ENCODE data around the gene PDE1C. TPM values are rescaled to one million over a fixed set of nuclear protein-coding genes. Genes with fewer than 3 reads are reported as not detected.

Gene PDE1C
- total and polyA plus RNA-seq, 2 donors (not counting 1 experiment from before 2014, with no cell fraction given), result 0.52 TPM; not detected in 1

DNA sequence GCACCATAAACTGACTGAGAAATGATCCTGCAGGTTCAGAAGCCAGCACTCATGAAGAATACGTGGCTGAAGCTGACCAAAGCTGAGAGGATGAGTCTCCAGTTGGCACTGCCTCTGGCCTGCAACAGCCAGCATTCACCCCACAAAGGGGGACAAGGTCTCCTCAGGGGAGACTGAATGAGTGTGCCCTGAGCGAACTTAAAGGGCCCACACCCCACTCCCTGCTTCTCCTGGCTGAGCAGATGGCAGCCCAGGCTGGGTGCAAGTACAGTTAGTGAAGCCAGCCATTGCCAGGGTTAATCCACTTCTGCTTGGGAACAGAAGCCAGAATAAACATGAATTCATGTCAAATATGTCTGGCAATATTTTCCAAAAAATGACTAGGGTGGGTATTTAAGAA is 285.1 kb downstream of the PDE1C start:
- Histone ChIP-seq H3K79me2 (ENCODE audit: control insufficient read depth, insufficient read depth, low read length) (no peaks in the 10 kb centered on the region), H2AFZ (ENCODE audit: insufficient read depth, low read depth, low read length, poor library complexity, severe bottlenecking) (no peak overlapping the region), H3K9ac (ENCODE audit: low read length) (no peak overlapping the region), H3K9me3 (ENCODE audit: control extremely low read depth in 1 of 3, control insufficient read depth in 2 of 3, insufficient read depth in 1 of 3, low read length in 2 of 3) (no peaks in the 10 kb centered on the region), H3K27ac (ENCODE audit: low read length in 2 of 2) (no peak overlapping the region), H4K20me1 (ENCODE audit: control insufficient read depth, insufficient read depth, low read length, poor library complexity, severe bottlenecking) (no peaks in the 10 kb centered on the region), H3K4me3 (ENCODE audit: control extremely low read depth in 1 of 5, extremely low read depth in 1 of 5, insufficient read depth in 1 of 5, low read depth in 2 of 5, low read length in 4 of 5) (no peak overlapping the region), H3K4me1 (ENCODE audit: control insufficient read depth in 2 of 2, insufficient read depth in 2 of 2, low read length in 2 of 2) (no peaks in the 10 kb centered on the region), H3K27me3 (replicated peaks in 1 of 4; ENCODE audit: control extremely low read depth in 1 of 4, control insufficient read depth in 3 of 4, insufficient read depth in 4 of 4, low read length in 3 of 4) (no peaks in the 10 kb centered on the region), H3K4me2 (replicated peaks; ENCODE audit: low read depth, low read length, poor library complexity, severe bottlenecking) (no peak overlapping the region), H3K36me3 (replicated peaks in 1 of 2; ENCODE audit: control extremely low read depth in 1 of 2, control insufficient read depth in 1 of 2, extremely low read depth in 1 of 2, insufficient read depth in 2 of 2, low read length in 1 of 2) (no peaks in the 10 kb centered on the region)
- ATAC-seq (ENCODE audit: low read depth), result no peak
- Mint-ChIP-seq H3K4me1 (no peaks in the 10 kb centered on the region), H3K4me3 (no peak overlapping the region), H3K9me3 (ENCODE audit: insufficient read depth) (no peaks in the 10 kb centered on the region), H3K27me3 (no peaks in the 10 kb centered on the region), H3K27ac (no peak overlapping the region)
- no peak for TF ChIP-seq EZH2 (IDR thresholded peaks at IDR 0.05; ENCODE audit: borderline replicate concordance, insufficient read depth, low read depth, low read length, poor library complexity, severe bottlenecking)
- TF ChIP-seq, protein P1, sequence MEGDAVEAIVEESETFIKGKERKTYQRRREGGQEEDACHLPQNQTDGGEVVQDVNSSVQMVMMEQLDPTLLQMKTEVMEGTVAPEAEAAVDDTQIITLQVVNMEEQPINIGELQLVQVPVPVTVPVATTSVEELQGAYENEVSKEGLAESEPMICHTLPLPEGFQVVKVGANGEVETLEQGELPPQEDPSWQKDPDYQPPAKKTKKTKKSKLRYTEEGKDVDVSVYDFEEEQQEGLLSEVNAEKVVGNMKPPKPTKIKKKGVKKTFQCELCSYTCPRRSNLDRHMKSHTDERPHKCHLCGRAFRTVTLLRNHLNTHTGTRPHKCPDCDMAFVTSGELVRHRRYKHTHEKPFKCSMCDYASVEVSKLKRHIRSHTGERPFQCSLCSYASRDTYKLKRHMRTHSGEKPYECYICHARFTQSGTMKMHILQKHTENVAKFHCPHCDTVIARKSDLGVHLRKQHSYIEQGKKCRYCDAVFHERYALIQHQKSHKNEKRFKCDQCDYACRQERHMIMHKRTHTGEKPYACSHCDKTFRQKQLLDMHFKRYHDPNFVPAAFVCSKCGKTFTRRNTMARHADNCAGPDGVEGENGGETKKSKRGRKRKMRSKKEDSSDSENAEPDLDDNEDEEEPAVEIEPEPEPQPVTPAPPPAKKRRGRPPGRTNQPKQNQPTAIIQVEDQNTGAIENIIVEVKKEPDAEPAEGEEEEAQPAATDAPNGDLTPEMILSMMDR (IDR thresholded peaks at IDR 0.05), result no peak
- ChIA-PET CTCF (no interaction called here), POLR2A (no interaction called here)
- 82% methylated on average over 2 of the region's 2 CpGs for WGBS (ENCODE audit: insufficient coverage)
- DNase-seq, result no peak
- intact Hi-C loops (cut with micrococcal nuclease), result no loop called here

DNA sequence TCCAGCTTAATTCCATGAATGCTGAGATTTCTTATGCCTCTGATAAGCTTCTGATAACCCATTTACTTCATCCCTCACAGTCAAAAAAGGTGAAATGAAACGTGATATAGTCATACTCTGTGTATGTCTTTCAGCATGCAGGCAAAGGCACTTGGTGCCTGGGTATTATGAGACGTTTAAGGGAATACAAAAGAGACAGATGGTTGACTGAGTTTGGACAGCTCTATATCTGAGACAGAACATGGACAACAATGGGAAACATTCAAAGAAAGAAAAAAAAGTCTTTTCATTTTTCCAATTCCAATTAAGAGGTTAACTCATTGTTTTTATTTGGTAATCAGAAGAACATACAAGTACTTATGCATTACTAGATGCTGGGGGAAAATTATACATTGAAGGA is 287.0 kb downstream of the PDE1C start:
- Histone ChIP-seq H3K9ac (ENCODE audit: low read length) (no peak overlapping the region), H3K36me3 (replicated peaks in 1 of 2; ENCODE audit: control extremely low read depth in 1 of 2, control insufficient read depth in 1 of 2, extremely low read depth in 1 of 2, insufficient read depth in 2 of 2, low read length in 1 of 2) (no peaks in the 10 kb centered on the region), H3K79me2 (ENCODE audit: control insufficient read depth, insufficient read depth, low read length) (no peaks in the 10 kb centered on the region), H3K27me3 (replicated peaks in 1 of 4; ENCODE audit: control extremely low read depth in 1 of 4, control insufficient read depth in 3 of 4, insufficient read depth in 4 of 4, low read length in 3 of 4) (no peaks in the 10 kb centered on the region), H3K27ac (ENCODE audit: low read length in 2 of 2) (no peak overlapping the region), H2AFZ (ENCODE audit: insufficient read depth, low read depth, low read length, poor library complexity, severe bottlenecking) (no peak overlapping the region), H3K4me2 (replicated peaks; ENCODE audit: low read depth, low read length, poor library complexity, severe bottlenecking) (no peak overlapping the region), H3K4me3 (ENCODE audit: control extremely low read depth in 1 of 5, extremely low read depth in 1 of 5, insufficient read depth in 1 of 5, low read depth in 2 of 5, low read length in 4 of 5) (no peak overlapping the region), H3K9me3 (ENCODE audit: control extremely low read depth in 1 of 3, control insufficient read depth in 2 of 3, insufficient read depth in 1 of 3, low read length in 2 of 3) (no peaks in the 10 kb centered on the region), H3K4me1 (ENCODE audit: control insufficient read depth in 2 of 2, insufficient read depth in 2 of 2, low read length in 2 of 2) (no peaks in the 10 kb centered on the region), H4K20me1 (ENCODE audit: control insufficient read depth, insufficient read depth, low read length, poor library complexity, severe bottlenecking) (no peaks in the 10 kb centered on the region)
- no peaks in the 10 kb centered on the region for H3K4me1 Mint-ChIP-seq
- intact Hi-C loops (cut with micrococcal nuclease), result no loop called here
- no peaks in the 10 kb centered on the region for H3K27me3 Mint-ChIP-seq
- POLR2A ChIA-PET, result no interaction called here
- TF ChIP-seq, protein P1 (IDR thresholded peaks at IDR 0.05), result no peak
- H3K27ac Mint-ChIP-seq, result no peak overlapping the region
- H3K9me3 Mint-ChIP-seq (ENCODE audit: insufficient read depth), result no peaks in the 10 kb centered on the region
- DNase-seq, result no peak
- CTCF ChIA-PET, result no interaction called here
- no peak overlapping the region for H3K4me3 Mint-ChIP-seq
- no peak for ATAC-seq (ENCODE audit: low read depth)
- WGBS (ENCODE audit: insufficient coverage), result 86% methylated on average over 1 of the region's 2 CpGs
